EL (cell line): ENCODE measurements around the gene IAH1.

Experiments used
- DNase-seq: peaks from one replicate; pipeline ENCODE4 v3.0.0-alpha.2; 2016

IAH1 gene

GRCh38 chr2:9535177-9535576, 60.8 kb downstream of the IAH1 start:
- no peak for DNase-seq

DNA sequence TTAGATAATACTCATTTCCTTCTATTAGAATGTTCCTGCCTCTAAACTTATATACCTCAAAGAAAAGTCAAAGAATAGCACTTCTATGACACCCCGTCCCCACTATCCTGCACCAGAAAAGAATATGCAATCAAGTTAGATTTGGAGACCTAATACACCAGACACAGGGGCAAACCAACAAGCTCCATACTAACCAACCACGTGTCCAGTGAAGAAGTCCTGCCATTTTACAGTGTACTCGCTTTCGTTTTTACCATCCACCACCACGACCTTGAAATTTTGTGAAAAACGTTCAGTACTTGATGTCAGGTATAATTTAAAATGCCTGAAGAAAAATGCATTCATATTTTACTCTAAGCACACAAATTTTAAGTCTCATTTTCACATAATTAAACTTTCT, 62.2 kb downstream of the IAH1 start:
- no peak for DNase-seq

GRCh38 chr2:9538000-9538507, 63.7 kb downstream of the IAH1 start:
- peak; percentile 17 for DNase-seq
